Measurements from ENCODE around the gene KIAA0408.

Gene KIAA0408

GRCh38 chr6:127462376-127462775, 3.2 kb upstream of the KIAA0408 start:
- no peak overlapping the region for H3K27ac ChIP-seq (ENCODE audit: low read length)
- no peak overlapping the region for H3K4me3 ChIP-seq (ENCODE audit: low read depth in 1 of 2, low read length in 2 of 2)
- H3K36me3 ChIP-seq (ENCODE audit: control insufficient read depth in 1 of 2, insufficient read depth in 2 of 2, low read length in 2 of 2), result no peaks in the 10 kb centered on the region
- no peaks in the 10 kb centered on the region for H3K27me3 ChIP-seq (ENCODE audit: low read depth, low read length)
- peaks cover 0 to 19% of the 10 kb centered on the region in 2 donors for H3K4me1 ChIP-seq (ENCODE audit: control insufficient read depth in 1 of 2, insufficient read depth in 2 of 2, low read length in 2 of 2)
- no peaks in the 10 kb centered on the region for H3K9me3 ChIP-seq (ENCODE audit: control insufficient read depth in 1 of 2, low read length in 2 of 2)

- H3K4me3 ChIP-seq (ENCODE audit: low read depth in 1 of 2, low read length in 2 of 2), result no peak overlapping the region
- H3K27me3 ChIP-seq (ENCODE audit: low read depth, low read length), result no peaks in the 10 kb centered on the region
- peaks cover 0 to 24% of the 10 kb centered on the region in 2 donors for H3K4me1 ChIP-seq (ENCODE audit: control insufficient read depth in 1 of 2, insufficient read depth in 2 of 2, low read length in 2 of 2)
- no peaks in the 10 kb centered on the region for H3K9me3 ChIP-seq (ENCODE audit: control insufficient read depth in 1 of 2, low read length in 2 of 2)
- H3K36me3 ChIP-seq (ENCODE audit: control insufficient read depth in 1 of 2, insufficient read depth in 2 of 2, low read length in 2 of 2), result no peaks in the 10 kb centered on the region
- H3K27ac ChIP-seq (ENCODE audit: low read length), result no peak overlapping the region
These were observed 1.3 kb upstream of the KIAA0408 start for GRCh38 chr6:127460465-127460864.

GRCh38 chr6:127458817-127459216, 372 bp downstream of the KIAA0408 start:
- H3K36me3 ChIP-seq (ENCODE audit: control insufficient read depth in 1 of 2, insufficient read depth in 2 of 2, low read length in 2 of 2), result no peaks in the 10 kb centered on the region
- H3K27me3 ChIP-seq (ENCODE audit: low read depth, low read length), result no peaks in the 10 kb centered on the region
- H3K9me3 ChIP-seq (ENCODE audit: control insufficient read depth in 1 of 2, low read length in 2 of 2), result no peaks in the 10 kb centered on the region
- peak overlapping the region; percentile 56 to 74 for H3K4me3 ChIP-seq (ENCODE audit: low read depth in 1 of 2, low read length in 2 of 2)
- peak overlapping the region; percentile 85 for H3K27ac ChIP-seq (ENCODE audit: low read length)
- peaks cover 0 to 26% of the 10 kb centered on the region in 2 donors for H3K4me1 ChIP-seq (ENCODE audit: control insufficient read depth in 1 of 2, insufficient read depth in 2 of 2, low read length in 2 of 2)

DNA sequence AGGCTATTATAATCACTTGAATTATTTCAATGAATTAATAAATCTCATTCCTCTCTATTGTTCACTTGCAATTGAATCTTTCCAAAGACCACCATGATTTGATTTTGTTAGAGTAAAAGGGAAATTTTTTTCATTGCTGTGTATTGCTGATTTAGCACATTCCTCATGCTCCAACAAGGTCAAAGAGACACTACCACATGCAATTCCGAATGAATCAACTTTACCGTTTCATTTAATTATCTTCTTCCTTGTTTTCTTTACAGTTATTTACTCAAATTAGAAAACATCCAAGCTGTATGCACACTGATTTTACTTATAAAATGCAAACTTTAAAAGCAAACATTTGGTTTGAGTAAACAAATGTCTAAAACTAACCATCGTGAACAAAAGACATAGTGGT, 967 bp downstream of the KIAA0408 start:
- Histone ChIP-seq H3K9me3 (ENCODE audit: control insufficient read depth in 1 of 2, low read length in 2 of 2) (no peaks in the 10 kb centered on the region), H3K36me3 (ENCODE audit: control insufficient read depth in 1 of 2, insufficient read depth in 2 of 2, low read length in 2 of 2) (no peaks in the 10 kb centered on the region), H3K27ac (ENCODE audit: low read length) (peak overlapping the region; percentile 85), H3K27me3 (ENCODE audit: low read depth, low read length) (no peaks in the 10 kb centered on the region), H3K4me3 (ENCODE audit: low read depth in 1 of 2, low read length in 2 of 2) (peak overlapping the region; percentile 56 to 74), H3K4me1 (ENCODE audit: control insufficient read depth in 1 of 2, insufficient read depth in 2 of 2, low read length in 2 of 2) (peaks cover 0 to 27% of the 10 kb centered on the region in 2 donors)

DNA sequence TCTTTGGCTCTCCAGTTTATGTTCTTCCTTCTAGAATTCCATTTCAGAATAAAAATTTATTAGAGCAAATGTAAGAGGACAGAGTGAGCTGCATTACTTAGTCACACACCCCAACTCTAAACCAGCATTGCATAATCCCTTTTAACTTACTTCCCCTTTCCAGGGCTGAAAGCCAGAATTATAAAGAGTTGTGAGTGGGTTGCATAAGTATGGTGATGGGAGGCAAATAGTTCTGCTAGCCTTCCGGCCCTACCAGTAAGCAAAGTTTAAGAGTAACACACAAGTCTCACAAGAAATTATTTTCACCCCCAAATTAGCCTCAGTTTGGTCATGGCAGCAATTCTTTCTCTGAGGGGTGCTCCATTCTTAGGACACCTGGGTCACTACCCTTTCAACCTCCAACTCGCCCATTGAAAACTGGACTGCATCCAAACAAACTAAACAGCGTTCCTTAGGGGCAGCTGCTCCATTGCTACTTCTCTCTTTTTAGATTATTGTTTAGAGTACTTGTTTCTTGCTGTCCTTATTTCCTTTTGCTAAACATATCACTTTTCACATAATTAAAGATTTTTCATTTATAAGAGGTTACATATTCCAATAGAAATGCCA, 1.6 kb downstream of the KIAA0408 start:
- Histone ChIP-seq H3K4me3 (ENCODE audit: low read depth in 1 of 2, low read length in 2 of 2) (peak overlapping the region; percentile 56 to 74), H3K36me3 (ENCODE audit: control insufficient read depth in 1 of 2, insufficient read depth in 2 of 2, low read length in 2 of 2) (no peaks in the 10 kb centered on the region), H3K27ac (ENCODE audit: low read length) (peak overlapping the region; percentile 85)

GRCh38 chr6:127456465-127456864, 2.7 kb downstream of the KIAA0408 start:
- Histone ChIP-seq H3K36me3 (ENCODE audit: control insufficient read depth in 1 of 2, insufficient read depth in 2 of 2, low read length in 2 of 2) (no peaks in the 10 kb centered on the region), H3K9me3 (ENCODE audit: control insufficient read depth in 1 of 2, low read length in 2 of 2) (no peaks in the 10 kb centered on the region), H3K4me1 (ENCODE audit: control insufficient read depth in 1 of 2, insufficient read depth in 2 of 2, low read length in 2 of 2) (peaks cover 0 to 34% of the 10 kb centered on the region in 2 donors), H3K4me3 (ENCODE audit: low read depth in 1 of 2, low read length in 2 of 2) (peak overlapping the region; percentile 5 to 74), H3K27me3 (ENCODE audit: low read depth, low read length) (no peaks in the 10 kb centered on the region), H3K27ac (ENCODE audit: low read length) (peak overlapping the region; percentile 70)

More for the DNA sequence above, 1.6 kb downstream of the KIAA0408 start:
- Histone ChIP-seq H3K27me3 (ENCODE audit: low read depth, low read length) (no peaks in the 10 kb centered on the region), H3K9me3 (ENCODE audit: control insufficient read depth in 1 of 2, low read length in 2 of 2) (no peaks in the 10 kb centered on the region), H3K4me1 (ENCODE audit: control insufficient read depth in 1 of 2, insufficient read depth in 2 of 2, low read length in 2 of 2) (peaks cover 0 to 33% of the 10 kb centered on the region in 2 donors)

GRCh38 chr6:127453845-127454619, 5.2 kb downstream of the KIAA0408 start:
- Histone ChIP-seq H3K9me3 (ENCODE audit: control insufficient read depth in 1 of 2, low read length in 2 of 2) (no peaks in the 10 kb centered on the region), H3K27ac (ENCODE audit: low read length) (no peak overlapping the region), H3K36me3 (ENCODE audit: control insufficient read depth in 1 of 2, insufficient read depth in 2 of 2, low read length in 2 of 2) (peaks cover 0 to 3% of the 10 kb centered on the region in 2 donors), H3K27me3 (ENCODE audit: low read depth, low read length) (no peaks in the 10 kb centered on the region), H3K4me1 (ENCODE audit: control insufficient read depth in 1 of 2, insufficient read depth in 2 of 2, low read length in 2 of 2) (peaks cover 0 to 27% of the 10 kb centered on the region in 2 donors), H3K4me3 (ENCODE audit: low read depth in 1 of 2, low read length in 2 of 2) (peak overlapping the region in 1 of 2 donors; percentile 46)

DNA sequence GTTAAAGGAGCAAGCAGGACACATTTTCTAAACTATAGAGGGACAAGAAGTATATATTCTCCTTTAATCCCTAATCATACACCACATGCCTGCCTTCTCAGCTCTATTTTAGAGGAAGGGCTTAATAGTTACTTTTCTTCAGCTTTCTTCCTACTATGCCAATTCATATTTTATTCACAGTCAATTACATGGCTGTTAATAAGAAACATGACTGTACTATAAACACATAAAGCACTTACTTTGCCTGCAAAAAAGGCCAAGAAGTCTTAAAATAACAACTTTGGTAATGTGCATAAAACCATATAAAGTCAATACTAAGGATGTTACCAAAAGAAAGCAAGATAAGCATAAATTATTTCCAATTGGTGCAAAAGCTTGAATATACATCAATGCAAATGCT, 6.4 kb downstream of the KIAA0408 start:
- Histone ChIP-seq H3K4me3 (ENCODE audit: low read depth in 1 of 2, low read length in 2 of 2) (peak overlapping the region in 1 of 2 donors; percentile 46), H3K27me3 (ENCODE audit: low read depth, low read length) (no peaks in the 10 kb centered on the region), H3K27ac (ENCODE audit: low read length) (no peak overlapping the region), H3K9me3 (ENCODE audit: control insufficient read depth in 1 of 2, low read length in 2 of 2) (no peaks in the 10 kb centered on the region), H3K4me1 (ENCODE audit: control insufficient read depth in 1 of 2, insufficient read depth in 2 of 2, low read length in 2 of 2) (peaks cover 0 to 27% of the 10 kb centered on the region in 2 donors), H3K36me3 (ENCODE audit: control insufficient read depth in 1 of 2, insufficient read depth in 2 of 2, low read length in 2 of 2) (peaks cover 0 to 3% of the 10 kb centered on the region in 2 donors)

DNA sequence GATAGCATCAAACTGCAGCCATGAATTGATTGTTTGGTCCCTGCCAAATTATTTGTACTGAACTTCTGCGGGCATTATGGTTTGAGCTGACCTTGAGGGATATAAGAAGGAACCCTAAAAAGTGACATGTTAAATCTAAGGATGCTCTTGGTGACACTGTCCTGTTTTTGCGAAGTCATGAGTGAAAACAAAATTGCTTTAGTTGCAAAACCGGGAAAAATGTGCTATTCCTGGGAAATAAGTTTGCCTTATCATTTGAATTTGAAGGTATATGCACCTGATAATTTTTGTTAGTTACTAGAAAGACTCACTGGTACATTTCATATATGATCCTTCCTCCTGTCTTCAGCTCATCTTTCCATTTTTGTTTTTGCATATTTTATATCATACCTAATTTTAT, 7.8 kb downstream of the KIAA0408 start:
- Histone ChIP-seq H3K36me3 (ENCODE audit: control insufficient read depth in 1 of 2, insufficient read depth in 2 of 2, low read length in 2 of 2) (peaks cover 0 to 13% of the 10 kb centered on the region in 2 donors), H3K4me1 (ENCODE audit: control insufficient read depth in 1 of 2, insufficient read depth in 2 of 2, low read length in 2 of 2) (peaks cover 0 to 24% of the 10 kb centered on the region in 2 donors), H3K4me3 (ENCODE audit: low read depth in 1 of 2, low read length in 2 of 2) (no peak overlapping the region), H3K9me3 (ENCODE audit: control insufficient read depth in 1 of 2, low read length in 2 of 2) (no peaks in the 10 kb centered on the region), H3K27ac (ENCODE audit: low read length) (no peak overlapping the region), H3K27me3 (ENCODE audit: low read depth, low read length) (no peaks in the 10 kb centered on the region)

DNA sequence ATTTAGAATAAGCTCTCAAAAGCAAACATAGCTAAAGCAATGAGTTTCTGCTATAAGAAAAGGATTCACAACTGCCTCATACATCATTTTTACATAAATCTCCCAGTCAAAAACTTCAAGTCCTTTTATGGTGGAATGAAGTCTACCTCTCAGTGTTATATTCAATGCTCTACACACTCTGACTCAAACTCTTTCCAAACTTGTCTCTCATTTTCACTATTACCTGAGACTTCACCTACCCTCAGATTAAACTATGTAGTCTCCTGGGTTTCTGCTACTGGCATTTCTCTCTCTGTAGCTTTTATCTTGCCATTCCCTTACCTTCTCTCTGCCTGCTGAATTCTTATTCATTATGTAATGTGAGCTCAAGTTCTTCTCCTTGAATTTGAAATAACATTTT, 11.4 kb downstream of the KIAA0408 start:
- peaks cover 0 to 20% of the 10 kb centered on the region in 2 donors for H3K36me3 ChIP-seq (ENCODE audit: control insufficient read depth in 1 of 2, insufficient read depth in 2 of 2, low read length in 2 of 2)
- no peak overlapping the region for H3K27ac ChIP-seq (ENCODE audit: low read length)
- peaks cover 0 to 2% of the 10 kb centered on the region in 2 donors for H3K4me1 ChIP-seq (ENCODE audit: control insufficient read depth in 1 of 2, insufficient read depth in 2 of 2, low read length in 2 of 2)
- H3K9me3 ChIP-seq (ENCODE audit: control insufficient read depth in 1 of 2, low read length in 2 of 2), result no peaks in the 10 kb centered on the region
- H3K27me3 ChIP-seq (ENCODE audit: low read depth, low read length), result no peaks in the 10 kb centered on the region
- no peak overlapping the region for H3K4me3 ChIP-seq (ENCODE audit: low read depth in 1 of 2, low read length in 2 of 2)

GRCh38 chr6:127446356-127446755, 12.8 kb downstream of the KIAA0408 start:
- no peak overlapping the region for H3K4me3 ChIP-seq (ENCODE audit: low read depth in 1 of 2, low read length in 2 of 2)
- H3K27ac ChIP-seq (ENCODE audit: low read length), result no peak overlapping the region

More at GRCh38 chr6:127446356-127446755, 12.8 kb downstream of the KIAA0408 start:
- Histone ChIP-seq H3K9me3 (ENCODE audit: control insufficient read depth in 1 of 2, low read length in 2 of 2) (no peaks in the 10 kb centered on the region), H3K4me1 (ENCODE audit: control insufficient read depth in 1 of 2, insufficient read depth in 2 of 2, low read length in 2 of 2) (no peaks in the 10 kb centered on the region), H3K27me3 (ENCODE audit: low read depth, low read length) (no peaks in the 10 kb centered on the region), H3K36me3 (ENCODE audit: control insufficient read depth in 1 of 2, insufficient read depth in 2 of 2, low read length in 2 of 2) (peaks cover 0 to 26% of the 10 kb centered on the region in 2 donors)
